ENCODE results near the gene CMTR1. TPM values are rescaled to one million over a fixed set of nuclear protein-coding genes. Genes with fewer than 3 reads are reported as not detected.

Gene CMTR1
- total and polyA plus RNA-seq, 8 donors, result 13.4 to 31.0 (median 17.2) TPM

DNA sequence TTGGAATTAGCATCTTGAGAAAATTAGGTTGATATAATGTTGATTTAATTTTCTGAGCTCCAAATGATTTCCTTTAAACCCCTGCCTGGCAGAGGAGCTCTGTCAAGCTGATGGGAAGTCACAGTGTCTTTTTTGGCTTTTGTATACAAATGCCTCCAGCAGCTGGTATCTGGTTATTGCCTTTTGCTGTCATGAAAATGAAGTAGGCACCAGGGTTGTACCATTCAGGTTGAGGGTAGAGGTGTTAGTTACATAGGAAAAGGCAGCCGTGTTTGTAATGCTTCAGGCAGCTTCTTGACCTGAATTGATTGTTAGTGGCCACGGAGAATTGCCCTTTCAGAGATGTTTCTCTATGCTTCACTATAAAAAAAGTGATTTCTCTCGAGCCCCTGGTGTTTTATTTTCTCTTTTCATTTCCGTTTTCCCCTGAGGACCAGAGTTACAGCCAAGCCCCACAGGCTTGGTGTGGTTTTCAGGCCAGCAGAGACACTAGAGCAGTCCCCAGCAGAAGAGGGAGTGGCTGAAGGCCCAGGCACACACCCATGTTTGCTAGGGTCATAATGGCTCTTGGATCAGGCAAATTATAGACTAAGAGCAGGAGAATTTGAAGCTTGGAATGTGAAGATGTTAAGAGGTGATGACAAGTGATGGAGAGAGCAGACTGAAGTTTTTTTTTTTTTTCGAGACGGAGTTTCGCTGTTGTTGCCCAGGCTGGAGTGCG, 21.6 kb downstream of the CMTR1 start:
- DNase-seq, result no peak
- ATAC-seq, result no peak
- H3K9me3 ChIP-seq, result no peaks in the 10 kb centered on the region
- peaks cover 0 to 32% (median 4%) of the 10 kb centered on the region in 3 donors for H3K36me3 ChIP-seq
- no peak overlapping the region for H3K27ac ChIP-seq
- H3K4me1 ChIP-seq, result no peaks in the 10 kb centered on the region
- H3K27me3 ChIP-seq, result no peaks in the 10 kb centered on the region
- no peak for FAIRE-seq
- 89 to 92% methylated on average over 8 of the region's 8 CpGs for WGBS, 2 donors
- TF ChIP-seq, protein P1, sequence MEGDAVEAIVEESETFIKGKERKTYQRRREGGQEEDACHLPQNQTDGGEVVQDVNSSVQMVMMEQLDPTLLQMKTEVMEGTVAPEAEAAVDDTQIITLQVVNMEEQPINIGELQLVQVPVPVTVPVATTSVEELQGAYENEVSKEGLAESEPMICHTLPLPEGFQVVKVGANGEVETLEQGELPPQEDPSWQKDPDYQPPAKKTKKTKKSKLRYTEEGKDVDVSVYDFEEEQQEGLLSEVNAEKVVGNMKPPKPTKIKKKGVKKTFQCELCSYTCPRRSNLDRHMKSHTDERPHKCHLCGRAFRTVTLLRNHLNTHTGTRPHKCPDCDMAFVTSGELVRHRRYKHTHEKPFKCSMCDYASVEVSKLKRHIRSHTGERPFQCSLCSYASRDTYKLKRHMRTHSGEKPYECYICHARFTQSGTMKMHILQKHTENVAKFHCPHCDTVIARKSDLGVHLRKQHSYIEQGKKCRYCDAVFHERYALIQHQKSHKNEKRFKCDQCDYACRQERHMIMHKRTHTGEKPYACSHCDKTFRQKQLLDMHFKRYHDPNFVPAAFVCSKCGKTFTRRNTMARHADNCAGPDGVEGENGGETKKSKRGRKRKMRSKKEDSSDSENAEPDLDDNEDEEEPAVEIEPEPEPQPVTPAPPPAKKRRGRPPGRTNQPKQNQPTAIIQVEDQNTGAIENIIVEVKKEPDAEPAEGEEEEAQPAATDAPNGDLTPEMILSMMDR (IDR thresholded peaks at IDR 0.05), result no peak
- intact Hi-C loops (cut with DNase I), result no loop called here
- H3K4me3 ChIP-seq, result no peak overlapping the region

DNA sequence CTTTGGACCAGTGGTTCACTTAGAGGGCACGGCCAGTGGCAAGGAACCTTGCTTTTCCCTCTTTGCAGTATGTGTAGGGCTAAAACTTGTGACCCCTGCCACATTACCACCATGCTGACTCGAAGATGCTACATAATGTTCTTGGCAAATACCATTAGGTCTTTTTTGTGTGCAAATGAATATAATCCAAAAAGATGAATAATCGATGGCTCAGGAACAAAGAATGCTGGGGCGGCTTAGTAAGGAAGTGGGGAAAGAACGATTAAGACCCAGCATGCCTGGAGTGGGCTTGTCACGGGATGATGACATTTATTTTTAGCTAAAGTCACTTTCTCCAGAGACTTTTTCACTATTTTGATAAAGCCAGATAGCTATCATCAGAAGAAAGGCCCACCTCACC, 23.1 kb downstream of the CMTR1 start:
- WGBS, 2 donors, result 90 to 95% methylated on average over 6 of the region's 6 CpGs
- H3K4me3 ChIP-seq, result no peak overlapping the region
- H3K27me3 ChIP-seq, result no peaks in the 10 kb centered on the region
- TF ChIP-seq, protein P1 (IDR thresholded peaks at IDR 0.05), result no peak
- FAIRE-seq (no peak), DNase-seq (no peak), ATAC-seq (no peak)
- peaks cover 0 to 36% (median 13%) of the 10 kb centered on the region in 3 donors for H3K36me3 ChIP-seq
- H3K9me3 ChIP-seq, result no peaks in the 10 kb centered on the region
- no peaks in the 10 kb centered on the region for H3K4me1 ChIP-seq
- intact Hi-C loops (cut with DNase I), result no loop called here
- no peak overlapping the region for H3K27ac ChIP-seq

DNA sequence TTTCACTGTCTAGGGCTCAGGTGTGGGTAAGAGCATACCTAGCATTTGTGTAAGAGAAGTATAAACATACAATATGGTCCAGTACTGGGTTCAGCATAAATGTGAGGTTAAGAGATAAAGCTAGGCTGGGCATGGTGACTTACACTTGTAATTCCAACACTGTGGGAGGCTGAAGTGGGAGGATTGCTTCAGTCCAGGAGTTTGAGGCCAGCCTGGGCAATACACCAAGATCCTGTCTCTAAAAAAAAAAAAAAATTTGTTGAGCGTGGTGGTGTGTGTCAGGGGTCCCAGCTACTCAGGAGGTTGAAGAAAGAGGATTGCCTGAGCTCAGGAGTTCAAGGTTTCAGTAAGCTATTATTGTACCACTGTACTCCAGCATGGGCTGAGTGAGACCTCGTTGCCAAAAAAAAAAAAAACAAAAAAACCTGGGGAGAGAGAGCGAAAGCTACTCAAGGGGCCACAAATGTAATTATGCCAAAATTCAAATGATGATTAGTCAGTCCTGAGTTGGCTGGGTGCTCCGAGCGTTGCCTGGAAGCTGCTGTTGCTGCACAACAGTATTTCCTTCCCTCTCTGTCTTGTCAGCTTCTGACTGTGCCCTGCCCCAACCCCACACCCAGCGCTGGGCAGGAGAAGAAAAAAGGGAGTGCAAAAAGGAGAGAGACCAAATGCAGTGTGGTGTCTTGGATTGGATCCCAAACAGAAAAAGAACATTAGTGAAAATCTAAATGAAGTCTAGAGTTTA, 24.0 kb downstream of the CMTR1 start:
- WGBS, 2 donors, result 75 to 91% methylated on average over 6 of the region's 6 CpGs
- H3K4me1 ChIP-seq, result no peaks in the 10 kb centered on the region
- peak in 3 of 4 donors; percentile 31 to 84 (median 48) for ATAC-seq

DNA sequence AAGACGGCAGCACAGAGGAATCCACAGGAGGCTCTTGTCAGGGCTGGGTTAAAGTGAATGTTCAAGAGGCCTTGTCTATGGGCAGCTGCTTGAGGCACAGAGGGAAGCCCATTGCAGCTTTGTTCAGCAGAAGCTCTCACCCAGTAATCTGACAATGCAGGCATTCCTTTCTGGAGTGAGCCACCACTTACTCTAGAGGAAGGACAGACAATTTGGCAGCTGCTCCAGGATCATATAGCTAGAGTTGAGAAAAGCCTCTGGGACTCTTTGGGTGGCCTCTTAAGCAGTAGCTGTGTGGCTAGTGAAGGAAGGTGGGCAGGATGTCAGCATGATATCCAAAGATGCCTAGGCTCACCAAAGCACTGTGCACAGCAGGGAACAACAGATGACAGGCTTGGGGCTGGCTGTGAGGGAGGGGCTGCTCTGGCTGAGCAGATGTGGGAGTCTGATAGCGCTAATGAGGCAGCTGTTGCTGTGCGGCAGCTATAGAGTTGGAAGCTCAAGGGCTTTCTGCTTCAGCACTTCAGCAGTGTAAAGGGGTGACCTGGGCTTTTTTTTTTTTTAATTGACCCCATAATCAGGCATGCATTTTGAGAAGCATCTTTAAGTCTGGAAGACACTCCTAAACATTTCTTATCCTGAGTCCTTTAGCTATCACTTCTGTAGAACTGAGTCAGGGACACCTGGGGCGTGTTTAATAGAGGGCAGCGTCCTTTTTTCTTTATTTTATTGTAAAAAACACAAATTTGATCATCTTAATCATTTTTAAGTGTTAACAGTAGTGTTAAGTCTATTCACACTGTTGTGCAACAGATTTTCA, 27.2 kb downstream of the CMTR1 start:
- no peak overlapping the region for H3K4me3 ChIP-seq
- no peaks in the 10 kb centered on the region for H3K9me3 ChIP-seq
- DNase-seq (no peak), ATAC-seq (no peak), FAIRE-seq (no peak)
- no peaks in the 10 kb centered on the region for H3K4me1 ChIP-seq
- H3K27me3 ChIP-seq, result no peaks in the 10 kb centered on the region
- TF ChIP-seq, protein P1 (IDR thresholded peaks at IDR 0.05), result no peak
- H3K27ac ChIP-seq, result no peak overlapping the region
- intact Hi-C loops (cut with DNase I), result no loop called here
- WGBS, 2 donors, result 90 to 92% methylated on average over 5 of the region's 5 CpGs
- peaks cover 0 to 47% (median 18%) of the 10 kb centered on the region in 3 donors for H3K36me3 ChIP-seq

More for the DNA sequence above, 24.0 kb downstream of the CMTR1 start:
- Histone ChIP-seq H3K36me3 (peaks cover 0 to 39% (median 13%) of the 10 kb centered on the region in 3 donors), H3K27ac (no peak overlapping the region), H3K4me3 (no peak overlapping the region), H3K9me3 (no peaks in the 10 kb centered on the region), H3K27me3 (no peaks in the 10 kb centered on the region)
- TF ChIP-seq, protein P1 (IDR thresholded peaks at IDR 0.05), result no peak
- DNase-seq (no peak), FAIRE-seq (no peak)
- intact Hi-C loops (cut with DNase I), result no loop called here

All from pancreas (tissue), 10 donors.